Gastroesophageal sphincter (tissue), 4 donors: ENCODE data around the gene HYOU1. TPM values are rescaled to one million over a fixed set of nuclear protein-coding genes. Genes with fewer than 3 reads are reported as not detected.
"Not testable (repeated sequence)": the region's sequence is repeated elsewhere in the genome, so short reads cannot be mapped to it uniquely, and the experiment has no call there.

Experiments
- ATAC-seq: fragments of 150-250 bp; one replicate; pipeline ENCODE4 v1.9.1; 2016; ENCODE audit warnings: mild to moderate bottlenecking, moderate library complexity
- H3K27ac ChIP-seq, 4 donors: fragments of 200-600 bp; sonication (generic) in 3 of 4; 1 replicate in 3 of 4; 2 replicates in 1 of 4; pipeline ENCODE4 v1.5.1; 2016 to 2019
- H3K27me3 ChIP-seq: fragments of 200-600 bp; sonication (generic); one replicate; pipeline ENCODE4 v1.5.1; 2019
- H3K36me3 ChIP-seq, 2 donors: fragments of 200-600 bp; sonication (generic); one replicate each; pipeline ENCODE4 v1.5.1; 2019; ENCODE audit warnings: control low read depth in 1 of 2
- H3K4me1 ChIP-seq, 3 donors: fragments of 200-600 bp; sonication (generic); 1 replicate in 2 of 3; 2 replicates in 1 of 3; pipeline ENCODE4 v1.5.1; 2016 to 2019; ENCODE audit warnings: control low read depth in 2 of 3
- H3K4me3 ChIP-seq, 2 donors: fragments of 200-600 bp; sonication (generic); one replicate each; pipeline ENCODE4 v1.5.1; 2019; ENCODE audit warnings: mild to moderate bottlenecking in 1 of 2, moderate library complexity in 1 of 2
- H3K9me3 ChIP-seq, 3 donors: fragments of 200-600 bp; sonication (generic); one replicate each; pipeline ENCODE4 v1.5.1; 2017 to 2019; ENCODE audit warnings: control low read depth in 2 of 3
- CTCF ChIP-seq, 4 experiments: fragments of 200-600 bp in 2 of 4; fragments of 450-650 bp in 2 of 4; sonication (generic) in 1 of 4; IDR thresholded peaks; one replicate each; pipeline ENCODE4 v1.5.1; 2017 to 2019; ENCODE audit warnings: antibody characterized with exemption in 4 of 4, mild to moderate bottlenecking in 2 of 4, moderate library complexity in 2 of 4
- EP300 ChIP-seq: sonication (generic); formaldehyde crosslinking; IDR thresholded peaks from one replicate; pipeline ENCODE4 v1.6.1; 2017; ENCODE audit warnings: antibody characterized with exemption, mild to moderate bottlenecking
- POLR2A ChIP-seq, 2 donors: fragments of 450-650 bp; IDR thresholded peaks; one replicate each; pipeline ENCODE4 v1.6.1; 2017; ENCODE audit warnings: antibody characterized with exemption in 2 of 2, mild to moderate bottlenecking in 2 of 2, moderate library complexity in 1 of 2
- POLR2AphosphoS5 ChIP-seq: sonication (generic); formaldehyde crosslinking; IDR thresholded peaks from one replicate; pipeline ENCODE4 v1.6.1; 2017; ENCODE audit warnings: antibody characterized with exemption
- whole genome bisulfite sequencing, 2 donors: methylation state at CpG; one replicate each; pipeline ENCODE4 v1.1.5; 2018; ENCODE audit warnings: low coverage in 1 of 2; 5-methylcytosine and 5-hydroxymethylcytosine counted together
- total RNA-seq, 4 donors: library from RNA; depleted of rRNA; stranded (reverse); fragments of >200 nt; gene quantifications; one replicate each; pipeline ENCODE4 v1.1.0, GENCODE V29; 2016

HYOU1 gene
- total RNA-seq, 4 donors from 2014 or later = 37.8 to 63.0 (median 57.9) TPM

GRCh38 chr11:119077839-119078238 lies 20.8 kb upstream of the HYOU1 start:
- TF ChIP-seq POLR2AphosphoS5 = no peak
- Histone ChIP-seq H3K27ac (no peak overlapping the region), H3K4me3 (no peak overlapping the region), H3K4me1 (no peaks in the 10 kb centered on the region), H3K9me3 (no peaks in the 10 kb centered on the region), H3K36me3 (peaks cover 0 to 100% of the 10 kb centered on the region in 2 donors), H3K27me3 (no peaks in the 10 kb centered on the region)
- WGBS, 2 donors = 92 to 93% methylated on average over 3 to 8 of the region's 11 CpGs
- ATAC-seq = no peak

- Histone ChIP-seq H3K4me3 (peak within 1 kb of the TSS; percentile 84 to 91), H3K4me1 (peaks cover 2 to 47% (median 14%) of the 10 kb centered on the region in 3 donors), H3K9me3 (no peaks in the 10 kb centered on the region), H3K27me3 (no peaks in the 10 kb centered on the region), H3K36me3 (peaks cover 0 to 35% of the 10 kb centered on the region in 2 donors), H3K27ac (peak within 1 kb of the TSS; percentile 73 to 88 (median 86))
- WGBS, 2 donors = 0% methylated on average over 20 to 25 of the region's 49 CpGs
- peak; percentile 84 for TF ChIP-seq POLR2AphosphoS5
- TF ChIP-seq CTCF (IDR thresholded peaks at IDR 0.05) = peak in 1 of 4 experiments; percentile 13
- TF ChIP-seq EP300 = no peak
- peak; percentile 62 to 76 for TF ChIP-seq POLR2A (IDR thresholded peaks at IDR 0.05)
- peak; percentile 99 for ATAC-seq
These were observed 10.6 kb upstream of the HYOU1 start, which contains the start of gene VPS11 for GRCh38 chr11:119067371-119068222. VPS11 (plus strand) TSS chr11:119067818; CDS start chr11:119067824, 6 bp downstream.

- Histone ChIP-seq H3K27ac (no peak overlapping the region), H3K4me3 (no peak overlapping the region), H3K4me1 (peaks cover 2 to 50% (median 14%) of the 10 kb centered on the region in 3 donors), H3K36me3 (peaks cover 0 to 13% of the 10 kb centered on the region in 2 donors), H3K27me3 (no peaks in the 10 kb centered on the region), H3K9me3 (no peaks in the 10 kb centered on the region)
- 63 to 66% methylated on average over 4 of the region's 4 CpGs for WGBS, 2 donors
- no peak for ATAC-seq
- TF ChIP-seq POLR2A (IDR thresholded peaks at IDR 0.05) (no peak), CTCF (IDR thresholded peaks at IDR 0.05) (peak in 2 of 4 experiments; percentile 4 to 36), EP300 (no peak)
These were observed 8.4 kb upstream of the HYOU1 start for GRCh38 chr11:119065369-119065768.

- no peaks in the 10 kb centered on the region for H3K9me3 ChIP-seq
- no peak for ATAC-seq
- peaks cover 0 to 33% (median 7%) of the 10 kb centered on the region in 3 donors for H3K4me1 ChIP-seq
- TF ChIP-seq POLR2A (IDR thresholded peaks at IDR 0.05) (no peak), POLR2AphosphoS5 (no peak), EP300 (no peak), CTCF (IDR thresholded peaks at IDR 0.05) (no peak)
- H3K27ac ChIP-seq = peak overlapping the region in 3 of 4 donors; percentile 18 to 20 (median 20)
- 38 to 66% methylated on average over 3 to 5 of the region's 5 CpGs for WGBS, 2 donors
- H3K36me3 ChIP-seq = no peaks in the 10 kb centered on the region
- no peaks in the 10 kb centered on the region for H3K27me3 ChIP-seq
- H3K4me3 ChIP-seq = no peak overlapping the region
These were observed 5.8 kb upstream of the HYOU1 start for GRCh38 chr11:119062779-119063178.

GRCh38 chr11:119061256-119061655 lies 4.3 kb upstream of the HYOU1 start:
- no peaks in the 10 kb centered on the region for H3K9me3 ChIP-seq
- WGBS, 2 donors = 70% methylated on average over 1 of the region's 3 CpGs; no CpG with 5 or more reads in 1 of the 2 donors
- H3K27me3 ChIP-seq = no peaks in the 10 kb centered on the region
- H3K4me1 ChIP-seq = peaks cover 0 to 30% (median 11%) of the 10 kb centered on the region in 3 donors
- H3K4me3 ChIP-seq = no peak overlapping the region
- no peak for ATAC-seq
- H3K36me3 ChIP-seq = no peaks in the 10 kb centered on the region
- TF ChIP-seq POLR2A (IDR thresholded peaks at IDR 0.05) = no peak
- no peak for TF ChIP-seq EP300
- no peak for TF ChIP-seq CTCF (IDR thresholded peaks at IDR 0.05)
- TF ChIP-seq POLR2AphosphoS5 = no peak
- no peak overlapping the region for H3K27ac ChIP-seq

GRCh38 chr11:119059128-119059527 lies 2.1 kb upstream of the HYOU1 start:
- Histone ChIP-seq H3K4me1 (peaks cover 0 to 39% (median 11%) of the 10 kb centered on the region in 3 donors), H3K36me3 (peaks cover 0 to 14% of the 10 kb centered on the region in 2 donors)
- no CpG with 5 or more reads among the region's 35 CpGs for WGBS, 2 donors
- H3K27ac ChIP-seq, H3K27me3 ChIP-seq, ATAC-seq, H3K4me3 ChIP-seq, H3K9me3 ChIP-seq: not testable (repeated sequence)
